ENCODE measurements around the gene ZACN. TPM values are rescaled to one million over a fixed set of nuclear protein-coding genes. Genes with fewer than 3 reads are reported as not detected.

Gene ZACN
- total RNA-seq, 4 donors from 2014 or later = 0.13 TPM; not detected in 3

DNA sequence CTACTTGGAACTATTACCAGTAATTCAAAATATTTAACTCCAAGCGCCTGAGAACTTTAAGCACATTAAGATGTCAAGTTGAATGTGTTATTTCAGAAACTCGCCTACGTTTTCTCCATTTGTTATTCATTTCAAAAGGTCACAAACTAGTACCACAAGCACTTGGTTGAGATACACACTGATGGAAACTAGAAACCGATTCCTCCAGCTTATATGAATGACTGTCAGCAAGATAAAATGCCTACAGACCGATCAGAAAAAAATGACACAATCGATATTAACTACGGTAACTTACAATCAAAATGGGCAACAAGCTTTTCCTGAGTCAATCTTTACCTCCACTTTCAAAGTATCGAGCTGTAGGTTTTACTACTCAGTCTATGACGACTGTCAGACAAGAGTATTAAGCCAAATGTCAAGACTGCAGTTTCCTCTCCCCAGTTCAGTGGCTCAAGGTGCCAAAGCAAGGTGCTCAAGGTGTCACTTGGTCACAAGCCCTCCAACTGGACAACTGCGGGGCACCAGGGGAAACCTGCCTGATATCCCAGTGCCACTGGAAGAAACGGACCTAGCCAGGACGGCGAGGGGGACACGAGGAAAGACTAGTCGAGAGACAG lies 7.3 kb upstream of the ZACN start:
- Histone ChIP-seq H3K27ac (replicated peaks in 1 of 4) (peak overlapping the region; percentile 48 to 81 (median 80)), H3K4me1 (peaks cover 52 to 68% (median 57%) of the 10 kb centered on the region in 4 donors), H3K27me3 (peaks cover 19 to 34% (median 29%) of the 10 kb centered on the region in 4 donors), H3K9me3 (no peaks in the 10 kb centered on the region), H3K4me3 (peak overlapping the region; percentile 72 to 84 (median 78)), H3K36me3 (peaks cover 16 to 32% (median 31%) of the 10 kb centered on the region in 4 donors)
- TF ChIP-seq POLR2AphosphoS5 (IDR thresholded peaks at IDR 0.05) (no peak), CTCF (IDR thresholded peaks at IDR 0.05) (no peak), EP300 (IDR thresholded peaks at IDR 0.05) (no peak)
- WGBS = 24% methylated on average over 9 of the region's 15 CpGs
- no peak for DNase-seq (ENCODE audit: extremely low spot score)
- intact Hi-C loops (cut with DNase I) = no loop called here

DNA sequence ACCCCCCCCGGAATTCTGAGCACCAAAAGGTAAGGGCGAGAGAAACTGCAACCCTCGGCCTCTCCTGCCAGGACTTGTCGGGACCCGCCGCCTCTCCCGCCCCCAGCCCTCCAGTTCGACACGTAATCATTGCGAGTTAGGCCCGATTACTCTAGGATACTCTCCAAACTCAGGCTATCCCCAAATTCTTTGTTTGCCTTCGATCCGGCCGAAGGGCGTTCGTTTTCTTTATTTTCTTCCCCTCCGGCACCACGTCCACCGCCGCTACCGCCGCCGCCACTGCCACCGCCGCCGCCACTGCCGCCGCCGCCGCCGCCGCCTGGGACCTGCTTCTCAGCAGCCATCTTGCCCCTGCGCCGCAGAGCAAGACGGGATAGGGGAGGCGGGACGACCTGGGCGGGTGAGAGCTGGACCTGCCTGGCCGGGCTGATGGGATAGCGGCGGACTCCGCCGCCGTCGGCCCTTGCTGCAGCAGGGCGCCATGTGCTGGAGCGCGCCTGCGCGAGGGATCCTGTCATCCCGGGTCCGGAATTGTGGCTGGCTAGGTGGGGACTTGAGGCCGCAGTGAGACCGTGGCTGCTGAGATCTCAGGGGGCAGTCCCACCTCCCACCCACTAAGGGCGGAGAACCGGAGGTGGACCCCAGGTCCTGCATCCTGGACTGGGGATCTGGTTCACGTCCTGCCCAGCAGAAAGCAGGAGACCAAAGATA lies 6.7 kb upstream of the ZACN start, which contains the start of gene SRP68:
SRP68 (minus strand) TSS at position 370 of the 711 bp plus-strand sequence; CDS start at position 344, 26 bp downstream.
- peak; percentile 97 for DNase-seq (ENCODE audit: extremely low spot score)
- Histone ChIP-seq H3K27ac (replicated peaks in 1 of 4) (peak within 1 kb of the TSS; percentile 48 to 81 (median 80)), H3K4me3 (peak within 1 kb of the TSS; percentile 72 to 84 (median 78)), H3K9me3 (no peaks in the 10 kb centered on the region), H3K27me3 (peaks cover 19 to 41% (median 36%) of the 10 kb centered on the region in 4 donors), H3K4me1 (peaks cover 59 to 75% (median 64%) of the 10 kb centered on the region in 4 donors), H3K36me3 (peaks cover 10 to 25% (median 24%) of the 10 kb centered on the region in 4 donors)
- 0% methylated on average over 12 of the region's 57 CpGs for WGBS
- TF ChIP-seq POLR2AphosphoS5 (IDR thresholded peaks at IDR 0.05) (peak; percentile 78 to 89), CTCF (IDR thresholded peaks at IDR 0.05) (peak in 1 of 3 experiments; percentile 18), EP300 (IDR thresholded peaks at IDR 0.05) (no peak), POLR2A (IDR thresholded peaks at IDR 0.05; ENCODE audit: low read depth) (peak; percentile 42)
- intact Hi-C loops (cut with DNase I) = no loop called here

- intact Hi-C loops (cut with DNase I) = no loop called here
- no peak for TF ChIP-seq CTCF (IDR thresholded peaks at IDR 0.05)
- peak within 1 kb of the TSS; percentile 17 to 35 (median 22) for H3K4me3 ChIP-seq
- DNase-seq (ENCODE audit: extremely low spot score) = no peak
- peaks cover 58 to 75% (median 64%) of the 10 kb centered on the region in 4 donors for H3K4me1 ChIP-seq
- peaks cover 19 to 64% (median 47%) of the 10 kb centered on the region in 4 donors for H3K27me3 ChIP-seq
- no peak within 1 kb of the TSS for H3K27ac ChIP-seq (replicated peaks in 1 of 4)
- H3K9me3 ChIP-seq = no peaks in the 10 kb centered on the region
- peaks cover 0 to 3% (median 2%) of the 10 kb centered on the region in 4 donors for H3K36me3 ChIP-seq
- 4% methylated on average over 21 of the region's 92 CpGs for WGBS
Measured at GRCh38 chr17:76074390-76075363, 4.3 kb upstream of the ZACN start, which contains the start of gene GALR2. GALR2 (plus strand) TSS chr17:76074781; CDS start chr17:76074884, 103 bp downstream.

DNA sequence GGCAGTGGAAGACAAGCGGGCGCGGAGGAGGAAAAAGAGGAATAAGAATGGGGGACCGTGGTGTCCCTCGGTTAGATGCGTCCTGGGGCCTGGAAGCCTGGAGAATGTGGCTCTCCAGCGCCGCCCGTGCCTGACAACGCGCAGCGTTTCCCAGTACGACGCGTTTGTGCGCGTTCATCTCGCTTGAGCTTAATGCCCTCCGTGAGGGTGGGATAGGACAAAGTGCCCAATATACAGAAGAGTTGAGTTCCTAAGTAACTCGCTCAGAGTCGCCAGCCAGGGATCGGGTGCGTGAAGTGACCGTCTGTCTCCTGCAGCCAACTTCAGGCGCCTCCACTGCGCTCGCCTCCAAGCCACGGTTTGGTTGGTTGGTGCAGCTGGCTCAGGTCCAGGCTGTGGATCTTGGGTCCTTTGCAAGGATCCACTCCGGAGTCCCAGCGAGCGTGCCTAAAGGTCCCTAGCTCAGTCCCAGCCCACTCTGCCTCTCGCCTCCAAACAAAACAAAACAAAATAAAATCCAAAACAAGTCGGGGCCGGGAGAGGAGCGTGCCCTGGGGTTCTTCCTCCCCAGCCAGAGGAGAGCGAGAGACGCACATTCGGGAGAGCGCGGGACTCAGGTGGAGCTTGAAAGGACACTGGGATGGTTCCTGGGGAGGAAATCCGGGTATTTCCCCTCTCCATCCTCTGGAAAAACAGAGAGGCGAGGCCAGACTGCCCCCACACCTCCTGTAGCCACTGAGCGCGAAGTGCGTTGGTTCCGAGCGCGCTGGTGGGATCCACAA lies 3.4 kb upstream of the ZACN start:
- no peak for DNase-seq (ENCODE audit: extremely low spot score)
- Histone ChIP-seq H3K27me3 (peaks cover 19 to 70% (median 47%) of the 10 kb centered on the region in 4 donors), H3K4me3 (peak overlapping the region in 3 of 4 donors; percentile 17 to 25 (median 22)), H3K4me1 (peaks cover 56 to 75% (median 64%) of the 10 kb centered on the region in 4 donors), H3K36me3 (no peaks in the 10 kb centered on the region), H3K27ac (replicated peaks in 1 of 4) (no peak overlapping the region), H3K9me3 (no peaks in the 10 kb centered on the region)
- intact Hi-C loops (cut with DNase I) = no loop called here
- 4% methylated on average over 37 of the region's 48 CpGs for WGBS
- TF ChIP-seq CTCF (IDR thresholded peaks at IDR 0.05) (peak in 1 of 3 experiments; percentile 9), POLR2AphosphoS5 (IDR thresholded peaks at IDR 0.05) (no peak)
